ENCODE data around the gene SMU1.

- TF ChIP-seq, protein P1, sequence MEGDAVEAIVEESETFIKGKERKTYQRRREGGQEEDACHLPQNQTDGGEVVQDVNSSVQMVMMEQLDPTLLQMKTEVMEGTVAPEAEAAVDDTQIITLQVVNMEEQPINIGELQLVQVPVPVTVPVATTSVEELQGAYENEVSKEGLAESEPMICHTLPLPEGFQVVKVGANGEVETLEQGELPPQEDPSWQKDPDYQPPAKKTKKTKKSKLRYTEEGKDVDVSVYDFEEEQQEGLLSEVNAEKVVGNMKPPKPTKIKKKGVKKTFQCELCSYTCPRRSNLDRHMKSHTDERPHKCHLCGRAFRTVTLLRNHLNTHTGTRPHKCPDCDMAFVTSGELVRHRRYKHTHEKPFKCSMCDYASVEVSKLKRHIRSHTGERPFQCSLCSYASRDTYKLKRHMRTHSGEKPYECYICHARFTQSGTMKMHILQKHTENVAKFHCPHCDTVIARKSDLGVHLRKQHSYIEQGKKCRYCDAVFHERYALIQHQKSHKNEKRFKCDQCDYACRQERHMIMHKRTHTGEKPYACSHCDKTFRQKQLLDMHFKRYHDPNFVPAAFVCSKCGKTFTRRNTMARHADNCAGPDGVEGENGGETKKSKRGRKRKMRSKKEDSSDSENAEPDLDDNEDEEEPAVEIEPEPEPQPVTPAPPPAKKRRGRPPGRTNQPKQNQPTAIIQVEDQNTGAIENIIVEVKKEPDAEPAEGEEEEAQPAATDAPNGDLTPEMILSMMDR (IDR thresholded peaks at IDR 0.05) = no peak
- TF ChIP-seq EP300 (IDR thresholded peaks at IDR 0.05) = no peak
These were observed 32.8 kb downstream of the SMU1 start for GRCh38 chr9:33043671-33044070.

Data from esophagus muscularis mucosa (tissue), 3 donors.